NCI-H2107 (cell line): Measurements from ENCODE around the gene LCNL1.
A peak's percentile ranks its signal among the peaks of the same experiment; 100 is the strongest.

Experiments used
- DNase-seq: peaks from one replicate; lab custom pipeline; 2025; lab: John Stamatoyannopoulos, UW

The LCNL1 gene

DNA sequence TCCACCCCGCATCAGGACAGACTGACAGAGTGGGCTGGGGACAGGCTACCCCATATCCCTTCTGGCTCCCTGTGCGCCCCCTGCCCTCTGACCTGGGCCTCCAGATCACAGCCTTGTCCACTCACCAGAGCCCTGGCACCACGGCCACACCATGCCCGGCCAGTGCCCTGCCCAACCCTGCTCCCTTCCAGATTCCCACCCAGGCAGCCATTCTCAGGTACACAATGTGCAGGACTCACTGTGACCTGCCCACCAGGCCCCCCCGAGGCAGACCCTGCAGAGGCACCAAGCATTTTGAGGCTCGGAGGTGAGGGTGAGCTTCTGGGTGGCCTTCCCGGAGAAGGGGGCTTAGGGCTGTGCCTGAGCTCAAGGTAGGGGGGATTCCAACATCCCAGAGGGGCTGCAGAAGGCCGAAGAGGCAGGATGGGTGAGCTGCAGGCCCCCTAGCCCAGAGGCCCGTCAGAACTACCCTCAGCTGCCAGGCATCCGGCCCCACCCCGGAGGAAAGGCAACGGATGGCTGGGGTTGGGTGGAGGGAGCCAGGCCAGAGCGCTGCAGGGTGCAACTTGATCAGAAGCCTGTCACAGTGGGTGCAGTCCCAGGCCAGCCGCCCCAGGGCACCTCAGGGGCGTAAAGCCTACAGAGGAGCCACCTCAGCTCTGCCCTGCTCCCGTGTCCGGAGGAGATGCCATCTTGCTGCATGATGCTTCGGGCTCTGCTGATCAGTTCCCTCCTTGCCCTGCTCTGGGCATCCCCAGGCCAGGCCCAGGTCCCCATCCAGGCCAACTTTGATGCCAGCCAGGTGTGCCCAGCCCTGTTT is at the start of gene LCNL1:
LCNL1 (plus strand) TSS at position 762 of the 820 bp plus-strand sequence. CDS start 594 bp downstream, outside the sequence.
- DNase-seq, result no peak

DNA sequence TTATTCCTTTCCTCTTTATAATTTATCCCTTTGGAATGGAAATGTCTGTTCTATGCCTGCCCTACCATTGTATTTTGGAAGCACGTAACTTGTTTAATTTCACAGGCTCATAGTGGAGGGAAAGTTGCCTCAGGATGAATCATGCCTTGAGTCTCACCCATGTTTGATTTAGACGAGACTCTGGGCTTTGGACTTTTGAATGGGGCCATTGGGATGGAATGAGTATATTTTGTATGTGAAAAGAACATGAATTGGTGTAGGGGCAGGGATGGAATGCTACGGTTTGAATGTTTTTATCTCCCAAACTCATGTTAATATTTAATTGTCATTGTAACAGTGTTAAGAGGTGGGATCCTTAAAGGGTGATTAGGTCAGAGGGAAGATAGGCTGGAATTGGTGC is 48.5 kb upstream of the LCNL1 start:
- no peak for DNase-seq

DNA sequence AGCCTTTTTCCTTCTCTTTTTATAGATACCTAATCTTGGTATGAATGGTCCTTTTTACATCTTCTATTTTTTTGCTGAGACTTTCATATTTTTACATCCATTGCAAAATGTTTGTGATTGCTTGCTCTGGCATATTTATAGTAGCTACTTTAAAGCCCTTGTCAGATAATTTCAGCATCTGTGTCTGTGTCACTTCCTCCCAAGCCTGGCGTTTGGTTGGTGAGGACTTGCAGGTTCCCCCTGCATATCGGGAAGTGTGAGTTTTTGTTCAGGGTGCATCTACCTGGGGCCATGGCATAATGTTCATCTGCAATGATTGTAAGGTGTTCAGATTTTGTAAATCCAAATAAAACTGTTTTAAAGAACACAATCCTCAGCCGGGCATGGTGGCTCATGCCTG is 47.1 kb upstream of the LCNL1 start:
- DNase-seq, result no peak

DNA sequence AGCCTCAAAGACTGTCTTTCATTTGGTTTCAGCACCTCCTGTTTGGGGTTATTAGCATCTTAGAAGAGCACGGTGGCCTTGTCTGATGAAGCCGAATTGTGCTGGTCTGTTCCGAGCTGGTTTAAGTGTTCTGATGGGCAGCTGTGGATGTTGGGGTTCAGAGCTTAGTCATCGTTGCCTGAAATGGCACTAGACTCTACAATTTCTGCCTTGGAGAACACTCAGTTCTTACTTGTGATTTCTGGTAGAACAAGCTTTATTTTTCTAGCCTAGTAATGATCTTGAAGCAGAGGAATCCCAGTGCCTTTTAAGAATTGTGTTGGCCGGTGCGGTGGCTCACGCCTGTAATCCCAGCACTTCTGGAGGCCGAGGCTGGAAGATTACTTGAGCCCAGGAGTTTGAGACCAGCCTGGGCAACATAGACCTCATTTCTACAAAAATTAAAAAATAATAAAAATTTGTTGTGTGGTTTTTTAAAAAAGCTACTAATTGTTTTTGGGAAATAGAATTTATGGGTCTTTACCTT is 46.1 kb upstream of the LCNL1 start:
- DNase-seq, result no peak

DNA sequence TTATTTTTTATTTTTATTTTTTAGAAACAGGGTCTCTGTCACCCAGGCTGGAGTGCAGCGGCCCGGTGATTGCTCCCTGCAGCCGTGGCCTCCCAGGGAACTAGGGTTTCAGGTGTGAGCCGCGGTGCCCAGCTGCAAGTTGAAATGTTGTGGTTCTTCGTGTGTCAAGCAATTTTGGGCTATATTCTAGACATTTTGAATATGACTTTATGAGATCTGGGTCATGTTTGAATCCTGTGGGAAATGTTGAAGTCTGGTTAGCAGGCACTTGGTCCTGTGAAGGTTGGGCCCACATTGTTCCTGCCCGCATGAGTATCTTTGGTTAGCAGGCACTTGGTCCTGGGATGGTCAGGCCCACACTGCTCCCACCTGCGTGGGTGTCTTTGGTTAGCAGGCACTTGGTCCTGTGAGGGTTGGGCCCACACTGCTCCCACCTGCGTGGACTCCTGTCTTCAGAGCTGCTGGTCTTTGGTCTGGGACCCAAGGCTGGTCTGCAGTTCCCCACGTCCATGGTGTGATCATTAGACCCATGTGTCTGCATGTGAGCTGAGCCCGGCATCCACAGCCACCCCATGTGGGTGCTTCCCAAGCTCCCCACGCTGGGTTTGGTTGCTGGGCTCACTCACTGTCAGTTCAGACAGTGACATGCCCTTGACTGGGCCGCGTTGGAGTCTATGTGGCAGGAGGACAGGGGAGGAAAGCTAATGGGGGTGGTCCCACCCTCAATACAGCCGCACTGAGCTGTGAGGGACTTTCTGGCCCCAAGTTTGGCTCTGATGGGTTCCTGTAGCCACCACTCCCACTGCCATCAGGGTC is 45.4 kb upstream of the LCNL1 start:
- DNase-seq, result no peak

DNA sequence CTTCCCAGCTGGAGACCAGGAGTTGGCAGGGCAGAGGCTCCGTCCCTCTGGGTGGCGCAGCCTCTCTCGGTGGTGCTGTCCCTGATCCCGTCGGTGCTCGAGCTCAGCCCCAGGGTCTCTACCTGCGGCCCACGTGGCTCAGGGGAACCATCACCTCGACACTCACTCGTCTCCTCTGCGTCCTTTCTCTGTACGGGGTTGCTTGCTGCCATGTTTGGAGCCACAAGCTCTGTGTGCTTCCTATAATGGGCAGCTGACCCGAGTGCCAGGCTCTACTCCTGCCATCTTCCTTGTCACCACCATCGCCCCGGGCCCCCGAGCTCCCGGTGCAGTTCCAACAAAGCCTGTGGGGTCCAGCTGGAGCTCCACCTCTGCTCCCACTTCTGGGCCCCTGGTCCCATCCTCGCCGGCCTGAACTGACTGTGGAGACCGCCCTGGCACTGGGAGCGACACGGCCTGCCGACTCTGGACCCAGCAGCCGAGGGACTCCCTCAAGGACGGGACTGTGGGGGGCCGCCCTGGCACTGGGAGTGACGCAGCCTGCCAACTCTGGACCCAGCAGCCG is 43.3 kb upstream of the LCNL1 start:
- no peak for DNase-seq

DNA sequence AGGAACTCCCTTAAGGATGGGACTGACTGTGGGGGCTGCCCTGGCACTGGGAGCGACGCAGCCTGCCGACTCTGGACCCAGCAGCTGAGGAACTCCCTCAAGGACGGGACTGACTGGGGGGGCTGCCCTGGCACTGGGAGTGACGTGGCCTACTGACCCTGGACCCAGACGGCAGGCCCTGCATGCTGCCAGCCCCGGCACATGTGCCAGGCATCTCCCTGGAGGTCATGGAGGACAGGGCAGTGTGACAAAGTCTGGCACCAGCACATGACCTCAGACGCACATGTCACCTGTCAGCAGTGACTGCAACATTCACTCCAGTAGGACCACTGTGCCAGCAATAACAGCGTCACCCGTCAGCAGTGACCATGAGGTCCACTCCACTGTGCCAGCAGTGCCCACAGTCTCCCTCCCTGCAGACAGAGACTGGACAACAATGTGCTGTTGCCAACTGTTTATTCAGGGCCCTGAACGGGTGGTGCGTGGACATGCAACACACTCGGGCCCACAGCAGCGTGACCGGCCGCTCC is 42.7 kb upstream of the LCNL1 start:
- DNase-seq, result no peak

DNA sequence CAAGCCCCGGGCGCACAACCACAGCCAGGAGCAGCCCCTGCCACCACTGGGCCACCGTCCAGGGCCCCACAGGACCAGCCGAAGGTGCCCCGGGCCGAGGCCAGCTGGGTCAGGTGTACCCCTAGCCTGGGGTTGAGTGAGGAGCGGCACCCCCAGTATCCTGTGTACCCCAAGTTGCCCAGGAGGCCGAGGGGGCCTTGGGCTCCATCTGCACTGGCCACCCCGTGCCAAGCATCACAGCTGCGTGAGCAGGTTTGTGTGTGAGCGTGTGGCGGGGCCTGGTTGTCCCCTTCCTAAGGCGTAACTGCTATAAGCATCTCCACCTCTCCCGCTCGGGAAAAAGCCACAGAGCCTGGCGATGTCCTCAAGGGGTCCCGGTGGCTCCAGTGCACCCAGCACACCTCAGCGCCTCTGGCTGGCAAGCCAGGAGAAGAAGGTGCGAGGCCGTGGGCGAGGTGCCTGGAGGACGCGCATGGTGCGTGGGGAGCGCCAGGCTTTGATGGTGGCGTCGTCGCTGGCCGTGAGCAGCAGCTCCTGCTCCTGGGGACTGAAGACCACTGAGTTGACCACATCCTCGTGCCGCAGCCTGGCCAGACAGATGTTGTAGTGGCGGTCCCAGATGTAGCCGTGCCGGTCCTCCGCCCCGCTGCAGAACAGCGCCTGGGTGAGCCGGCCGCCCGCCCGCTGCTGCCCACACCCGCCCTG is 42.1 kb upstream of the LCNL1 start:
- DNase-seq, result no peak

DNA sequence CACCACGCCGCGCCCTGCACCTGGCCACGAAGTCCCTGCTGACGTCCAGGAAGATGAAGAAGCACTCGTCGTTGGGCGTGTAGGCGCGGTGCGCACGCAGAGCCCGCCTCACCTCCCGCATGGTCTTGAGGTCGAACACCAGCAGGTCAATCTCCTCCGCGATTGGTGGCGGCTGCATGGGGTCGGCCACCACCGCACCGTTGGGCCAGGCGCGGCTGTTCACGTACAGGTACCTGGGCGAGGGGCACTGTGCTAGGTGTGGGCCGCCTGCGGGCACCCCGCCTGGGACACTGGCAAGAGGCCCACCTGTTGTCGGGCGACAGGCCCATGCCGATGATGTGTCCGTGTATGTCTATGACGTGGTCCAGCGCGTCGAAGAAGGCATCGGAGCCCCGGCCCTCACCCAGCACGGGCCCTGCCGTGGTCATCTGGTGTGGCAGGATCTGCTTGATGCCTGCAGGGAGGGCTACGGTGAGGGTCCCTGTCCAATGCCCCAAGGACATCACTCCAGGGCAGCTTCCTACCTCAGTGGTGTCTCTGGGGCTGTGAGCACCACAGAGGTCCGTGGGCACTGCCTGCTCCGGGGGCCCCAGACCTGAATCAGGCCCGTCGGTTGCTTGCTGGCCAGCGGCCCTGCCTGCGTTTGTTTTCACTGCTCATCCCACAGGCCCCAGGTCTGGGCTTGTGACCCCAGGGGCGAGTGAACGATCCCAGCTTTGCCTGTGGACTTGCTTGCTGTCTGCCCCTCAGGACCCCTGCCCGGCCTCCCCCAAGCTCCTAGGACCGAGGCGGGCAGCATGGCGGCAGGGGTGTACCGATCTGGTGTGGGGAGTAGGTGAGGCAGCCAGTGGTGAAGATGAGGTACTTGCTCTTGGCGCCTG is 41.3 kb upstream of the LCNL1 start:
- no peak for DNase-seq

DNA sequence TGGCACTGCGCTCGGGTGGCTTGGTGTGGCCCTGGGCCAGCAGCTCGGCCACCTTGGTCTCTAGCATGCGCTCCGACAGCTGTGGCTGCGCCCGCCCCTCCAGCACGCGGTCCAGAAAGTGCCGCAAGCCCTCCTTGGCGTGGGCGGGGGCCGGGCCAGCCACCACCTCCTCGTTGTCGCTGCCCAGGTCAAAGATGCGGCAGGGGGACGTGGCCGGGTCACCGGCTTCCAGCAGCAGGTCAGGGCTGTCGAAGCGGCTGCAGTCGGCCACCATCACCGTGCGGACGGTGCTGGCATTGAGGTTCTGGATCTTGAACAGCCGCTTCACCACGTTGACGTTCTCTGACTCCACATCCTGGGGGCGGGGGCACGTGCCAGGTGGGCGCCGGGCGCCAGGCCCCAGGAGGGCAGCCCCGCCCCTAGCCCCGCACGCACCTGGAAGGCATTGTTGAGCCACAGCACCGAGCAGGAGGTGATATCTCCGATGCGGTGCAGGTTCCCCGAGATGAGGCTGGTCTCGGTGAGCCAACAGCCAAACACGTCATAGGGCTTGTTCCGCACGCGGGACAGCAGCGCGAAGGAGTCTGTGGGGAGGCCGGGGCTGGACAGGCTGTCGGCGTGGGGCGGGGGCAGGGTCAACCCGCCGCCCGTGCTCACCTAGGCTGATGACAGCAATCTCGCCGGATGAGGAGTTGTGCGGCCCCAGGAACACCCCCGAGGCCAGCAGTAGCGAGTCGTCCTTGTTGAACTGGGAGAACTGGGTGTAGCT is 40.5 kb upstream of the LCNL1 start:
- no peak for DNase-seq

DNA sequence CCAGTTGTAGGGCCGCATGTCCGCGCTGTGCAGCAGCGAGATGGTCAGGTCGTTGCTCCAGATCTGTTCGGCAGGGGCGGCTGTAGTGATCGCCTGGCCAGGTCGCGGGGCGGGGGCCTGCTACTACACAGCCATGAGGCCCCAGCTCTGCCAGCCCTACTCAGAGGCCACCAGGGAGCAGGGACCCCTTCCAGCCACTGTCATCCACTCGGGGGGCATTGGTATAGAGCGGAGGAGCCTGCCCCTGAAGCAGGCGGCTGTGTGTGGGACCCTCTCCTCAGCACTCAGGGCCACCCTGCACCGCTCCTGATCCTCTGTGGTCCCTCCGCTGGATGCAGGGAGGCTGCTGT is 39.9 kb upstream of the LCNL1 start:
- no peak for DNase-seq

DNA sequence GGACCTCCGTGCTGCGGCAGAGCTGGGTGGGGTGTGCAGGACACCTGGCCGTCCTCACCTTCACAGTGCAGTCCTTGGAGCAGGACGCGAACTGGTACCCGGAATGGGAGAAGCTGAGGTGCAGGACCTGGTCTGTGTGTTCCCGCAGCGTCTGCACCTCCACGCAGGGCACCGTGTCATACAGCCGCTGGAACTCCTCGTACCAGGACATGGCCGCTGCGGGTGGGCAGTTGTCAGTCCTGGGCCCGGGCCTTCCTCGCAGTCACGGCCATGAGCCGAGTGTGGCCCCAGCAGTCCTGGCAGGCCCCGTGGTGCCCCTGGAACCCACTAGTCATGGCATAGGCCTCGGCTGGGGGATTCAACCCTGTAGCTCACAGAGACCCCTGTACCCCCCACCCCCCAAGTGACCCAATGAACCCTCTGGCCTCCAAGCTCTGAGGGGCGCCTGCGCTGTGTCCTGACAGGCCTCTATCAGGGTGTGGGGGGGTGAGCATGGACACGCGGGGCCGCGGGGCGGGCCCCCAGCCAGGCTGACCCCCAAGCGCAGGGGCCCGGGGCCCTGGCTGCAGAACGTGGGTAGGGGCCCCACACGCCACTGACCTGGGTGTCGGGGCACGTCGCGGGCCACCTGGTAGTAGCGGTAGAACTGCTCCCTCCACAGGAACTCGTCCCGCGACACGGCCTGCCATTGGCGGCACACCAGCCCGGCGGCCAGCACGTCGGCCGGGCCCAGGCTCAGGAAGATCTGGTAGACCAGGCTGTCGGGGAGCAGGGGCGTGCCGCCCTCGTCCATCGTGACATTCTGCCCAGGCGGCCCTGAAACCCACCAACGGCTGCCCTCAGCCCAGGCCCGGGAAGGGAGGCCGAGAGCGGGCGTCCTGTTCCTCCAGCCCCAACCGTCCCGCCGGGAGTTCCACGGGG is 39.2 kb upstream of the LCNL1 start:
- DNase-seq, result no peak

DNA sequence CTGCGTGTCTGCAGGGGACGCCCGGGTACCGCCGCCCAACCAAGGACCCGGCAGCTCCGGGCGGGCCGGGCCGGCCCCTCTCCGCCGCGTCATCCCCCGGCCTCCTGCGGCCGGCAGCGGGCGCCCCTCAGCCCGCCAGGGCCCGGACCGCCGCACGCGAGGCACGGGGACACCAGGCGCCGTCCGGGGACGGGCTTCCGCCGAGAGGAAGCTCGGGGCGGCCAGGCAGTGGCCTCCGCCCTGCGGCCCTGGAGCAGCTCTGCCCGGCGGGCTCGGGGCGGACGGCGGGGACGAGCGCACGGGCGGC is 38.6 kb upstream of the LCNL1 start:
- no peak for DNase-seq

DNA sequence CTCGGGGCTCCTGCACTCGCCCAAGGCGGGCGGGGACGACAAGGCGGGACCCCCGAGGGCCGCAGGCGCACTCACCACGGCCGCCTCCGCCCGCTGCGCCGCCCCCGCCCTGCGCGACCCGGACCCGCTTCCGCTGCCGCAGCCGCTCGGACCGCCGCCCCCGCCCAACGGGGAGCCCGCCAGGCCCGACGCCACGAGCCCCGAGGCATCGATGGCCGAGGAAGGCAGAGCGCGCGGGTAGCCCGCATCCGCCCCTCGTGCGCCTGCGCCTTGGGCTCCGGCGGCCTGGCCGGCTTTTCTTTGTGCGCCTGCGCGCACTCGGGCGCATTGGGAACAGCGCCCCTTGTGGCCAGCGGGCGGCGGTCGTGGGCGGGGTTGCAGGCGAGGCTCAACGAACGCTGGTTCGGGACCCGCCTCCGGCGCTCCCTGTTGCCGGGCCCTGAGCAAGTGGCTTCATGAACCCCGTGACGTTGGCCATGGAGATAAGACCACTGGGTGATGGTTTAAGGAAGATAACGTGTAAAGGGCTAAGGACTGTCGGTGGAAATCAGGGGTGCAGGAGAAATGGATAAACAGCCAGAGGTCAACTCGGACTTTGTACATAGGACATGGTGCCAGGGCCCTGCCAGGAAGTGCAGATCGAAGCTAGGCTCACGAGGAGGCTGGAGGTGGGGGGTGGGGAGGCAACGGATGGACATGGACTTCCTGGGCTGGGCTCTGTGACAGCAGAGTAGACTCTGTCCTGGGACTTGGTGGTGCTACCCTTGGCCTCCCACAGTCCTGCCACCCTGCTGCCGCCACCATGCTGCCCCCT is 38.1 kb upstream of the LCNL1 start, which contains the start of the genes C8G and FBXW5:
C8G (plus strand) TSS at position 725 of the 814 bp plus-strand sequence; CDS start at position 803, 78 bp downstream.
FBXW5 (minus strand) TSS at position 220 of the 814 bp plus-strand sequence. CDS start 655 bp downstream, outside the sequence.
- peak; percentile 91 for DNase-seq

DNA sequence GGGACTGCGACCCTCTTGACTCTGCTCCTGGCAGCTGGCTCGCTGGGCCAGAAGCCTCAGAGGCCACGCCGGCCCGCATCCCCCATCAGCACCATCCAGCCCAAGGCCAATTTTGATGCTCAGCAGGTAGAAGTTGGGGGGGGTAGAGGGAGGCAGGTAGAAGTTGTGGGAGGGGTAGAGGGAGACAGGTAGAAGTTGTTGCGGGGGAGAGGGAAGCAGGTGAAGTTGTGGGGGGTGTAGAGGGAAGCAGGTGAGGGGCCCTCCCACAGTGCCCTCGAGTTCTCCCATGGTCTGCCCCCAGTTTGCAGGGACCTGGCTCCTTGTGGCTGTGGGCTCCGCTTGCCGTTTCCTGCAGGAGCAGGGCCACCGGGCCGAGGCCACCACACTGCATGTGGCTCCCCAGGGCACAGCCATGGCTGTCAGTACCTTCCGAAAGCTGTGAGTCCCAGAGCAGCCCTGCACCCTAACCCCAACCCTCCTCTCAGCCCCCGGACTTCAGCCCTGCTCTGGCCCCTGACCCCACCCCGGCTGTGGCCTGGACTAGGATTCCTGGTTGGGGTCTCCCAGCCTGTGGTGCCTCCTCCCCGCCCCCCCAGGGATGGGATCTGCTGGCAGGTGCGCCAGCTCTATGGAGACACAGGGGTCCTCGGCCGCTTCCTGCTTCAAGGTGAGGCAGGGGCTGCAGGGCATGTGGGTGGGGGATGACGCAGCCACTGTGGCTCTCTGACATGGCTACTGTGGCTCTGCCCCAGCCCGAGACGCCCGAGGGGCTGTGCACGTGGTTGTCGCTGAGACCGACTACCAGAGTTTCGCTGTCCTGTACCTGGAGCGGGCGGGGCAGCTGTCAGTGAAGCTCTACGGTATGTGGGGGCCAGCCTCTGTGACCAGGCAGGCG is 37.2 kb upstream of the LCNL1 start:
- DNase-seq, result no peak

DNA sequence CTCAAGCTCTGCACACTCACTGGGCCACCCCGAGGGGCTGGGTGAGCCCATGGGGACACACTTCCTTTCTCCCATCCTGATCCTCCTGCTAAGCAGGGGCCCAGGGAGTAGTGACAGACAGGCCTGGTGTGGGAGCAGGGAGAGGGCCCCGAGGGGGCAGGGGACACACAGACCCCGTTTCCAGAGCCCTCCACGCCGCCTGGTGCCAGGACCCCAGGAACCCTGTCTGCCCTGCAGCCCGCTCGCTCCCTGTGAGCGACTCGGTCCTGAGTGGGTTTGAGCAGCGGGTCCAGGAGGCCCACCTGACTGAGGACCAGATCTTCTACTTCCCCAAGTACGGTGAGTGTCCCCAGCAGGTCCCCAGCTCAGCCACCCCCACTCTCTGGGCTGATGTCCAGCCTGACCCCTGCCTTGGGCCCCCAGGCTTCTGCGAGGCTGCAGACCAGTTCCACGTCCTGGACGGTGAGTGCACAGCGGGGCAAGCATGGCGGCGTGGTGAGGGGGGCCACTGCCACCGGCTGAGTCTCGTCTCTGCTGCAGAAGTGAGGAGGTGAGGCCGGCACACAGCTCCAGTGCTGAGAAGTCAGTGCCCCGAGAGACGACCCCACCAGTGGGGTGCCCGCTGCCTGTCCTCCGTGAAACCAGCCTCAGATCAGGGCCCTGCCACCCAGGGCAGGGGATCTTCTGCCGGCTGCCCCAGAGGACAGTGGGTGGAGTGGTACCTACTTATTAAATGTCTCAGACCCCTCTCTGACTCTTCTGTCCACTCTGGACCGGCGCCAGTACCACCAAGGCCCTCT is 36.4 kb upstream of the LCNL1 start:
- DNase-seq, result no peak
